Neural crest cell (in vitro differentiated cells): ENCODE data around the gene TRIM62. TPM values are rescaled to one million over a fixed set of nuclear protein-coding genes. Genes with fewer than 3 reads are reported as not detected.

Experiments used
- DNase-seq: peaks from one replicate; pipeline ENCODE4 v3.0.0; 2021; ENCODE audit warnings: low read depth, mixed read lengths, low spot score
- H3K27ac Mint-ChIP-seq: one replicate; pipeline ENCODE4 v1.8.0; 2021; ENCODE audit warnings: mild to moderate bottlenecking, mixed read lengths; ENCODE audit not compliant: unreplicated experiment
- H3K27me3 Mint-ChIP-seq: 2 replicates; pipeline ENCODE4 v1.8.0; 2021; ENCODE audit warnings: low read depth, mild to moderate bottlenecking, mixed read lengths
- H3K36me3 Mint-ChIP-seq: 2 replicates; pipeline ENCODE4 v1.8.0; 2021; ENCODE audit warnings: low read depth, mild to moderate bottlenecking, mixed read lengths
- H3K4me1 Mint-ChIP-seq: 2 replicates; pipeline ENCODE4 v1.8.0; 2021; ENCODE audit warnings: mixed read lengths
- H3K4me3 Mint-ChIP-seq: one replicate; pipeline ENCODE4 v1.8.0; 2021; ENCODE audit warnings: mild to moderate bottlenecking, mixed read lengths
- H3K9me3 Mint-ChIP-seq: 2 replicates; pipeline ENCODE4 v1.8.0; 2021; ENCODE audit warnings: mixed read lengths
- CTCF ChIP-seq: fragments of 200-600 bp; sonication (generic); conservative IDR thresholded peaks from 2 replicates; pipeline ENCODE4 v1.5.0; 2021; ENCODE audit warnings: antibody characterized with exemption, mild to moderate bottlenecking
- long read RNA-seq: library from polyadenylated mRNA; unstranded; transcript quantifications from one replicate; pipeline ENCODE4 v2.0.0, GENCODE V29; 2020
- total RNA-seq: library from RNA; stranded (reverse); gene quantifications from 2 replicates; pipeline ENCODE4 v1.2.1, GENCODE V29; 2021

The TRIM62 gene
- 8.6 and 8.8 TPM in 2 replicates for total RNA-seq
- long read RNA-seq, partial matches to known transcripts: 0 of 4 reads
- long read RNA-seq, other reads (novel, unspliced or antisense): 4 of 4 reads

GRCh38 chr1:33181921-33182341 lies at the start of gene TRIM62:
TRIM62 (minus strand) TSS chr1:33182043; CDS start chr1:33181432, 611 bp downstream.
- no peaks in the 10 kb centered on the region for H3K9me3 Mint-ChIP-seq
- H3K27me3 Mint-ChIP-seq: peaks cover 3% of the 10 kb centered on the region
- H3K4me3 Mint-ChIP-seq: peak within 1 kb of the TSS; percentile 93
- DNase-seq: peak; percentile 66
- H3K36me3 Mint-ChIP-seq: no peaks in the 10 kb centered on the region
- H3K27ac Mint-ChIP-seq: peak within 1 kb of the TSS; percentile 84
- H3K4me1 Mint-ChIP-seq: peaks cover 42% of the 10 kb centered on the region
- TF ChIP-seq CTCF: no peak

- Mint-ChIP-seq H3K27me3 (no peaks in the 10 kb centered on the region), H3K27ac (no peak overlapping the region), H3K36me3 (no peaks in the 10 kb centered on the region), H3K9me3 (peaks cover 4% of the 10 kb centered on the region), H3K4me1 (peaks cover 31% of the 10 kb centered on the region), H3K4me3 (no peak overlapping the region)
- TF ChIP-seq CTCF: no peak
- no peak for DNase-seq
Measured at GRCh38 chr1:33231166-33231565, 49.3 kb upstream of the TRIM62 start.

- no peaks in the 10 kb centered on the region for H3K27me3 Mint-ChIP-seq
- no peaks in the 10 kb centered on the region for H3K36me3 Mint-ChIP-seq
- H3K4me3 Mint-ChIP-seq: no peak overlapping the region
- peak overlapping the region; percentile 1 for H3K27ac Mint-ChIP-seq
- no peak for TF ChIP-seq CTCF
- peaks cover 15% of the 10 kb centered on the region for H3K4me1 Mint-ChIP-seq
- DNase-seq: no peak
- peaks cover 12% of the 10 kb centered on the region for H3K9me3 Mint-ChIP-seq
Measured at GRCh38 chr1:33228935-33229487, 47.2 kb upstream of the TRIM62 start.

GRCh38 chr1:33225586-33225985 lies 43.7 kb upstream of the TRIM62 start:
- Mint-ChIP-seq H3K4me1 (peaks cover 10% of the 10 kb centered on the region), H3K4me3 (no peak overlapping the region), H3K9me3 (peaks cover 14% of the 10 kb centered on the region), H3K27me3 (no peaks in the 10 kb centered on the region), H3K36me3 (no peaks in the 10 kb centered on the region), H3K27ac (no peak overlapping the region)
- no peak for DNase-seq
- no peak for TF ChIP-seq CTCF

- TF ChIP-seq CTCF: no peak
- H3K4me1 Mint-ChIP-seq: peaks cover 17% of the 10 kb centered on the region
- no peaks in the 10 kb centered on the region for H3K27me3 Mint-ChIP-seq
- peaks cover 14% of the 10 kb centered on the region for H3K9me3 Mint-ChIP-seq
- no peak overlapping the region for H3K27ac Mint-ChIP-seq
- no peaks in the 10 kb centered on the region for H3K36me3 Mint-ChIP-seq
- no peak overlapping the region for H3K4me3 Mint-ChIP-seq
- no peak for DNase-seq
Measured at GRCh38 chr1:33224166-33224707, 42.4 kb upstream of the TRIM62 start.
